ENCODE measurements around the gene ZNF518B.

ZNF518B gene

GRCh38 chr4:10496200-10496599, 39.0 kb upstream of the ZNF518B start:
- no peak for DNase-seq (ENCODE audit: extremely low read depth, insufficient read length)
- no peak for TF ChIP-seq CTCF (IDR thresholded peaks at IDR 0.05; ENCODE audit: insufficient read depth, low read length, poor library complexity, severe bottlenecking)
- no peak overlapping the region for H3K4me3 ChIP-seq (replicated peaks; ENCODE audit: low read depth, low read length)
- no peaks in the 10 kb centered on the region for H3K27me3 ChIP-seq (replicated peaks; ENCODE audit: control insufficient read depth, insufficient read depth, low read length)
- H3K36me3 ChIP-seq (ENCODE audit: control insufficient read depth, insufficient read depth, low read length), result no peaks in the 10 kb centered on the region

GRCh38 chr4:10495651-10496050, 38.4 kb upstream of the ZNF518B start:
- no peak for TF ChIP-seq CTCF (IDR thresholded peaks at IDR 0.05; ENCODE audit: insufficient read depth, low read length, poor library complexity, severe bottlenecking)
- H3K36me3 ChIP-seq (ENCODE audit: control insufficient read depth, insufficient read depth, low read length), result no peaks in the 10 kb centered on the region
- no peak overlapping the region for H3K4me3 ChIP-seq (replicated peaks; ENCODE audit: low read depth, low read length)
- DNase-seq (ENCODE audit: extremely low read depth, insufficient read length), result no peak
- no peaks in the 10 kb centered on the region for H3K27me3 ChIP-seq (replicated peaks; ENCODE audit: control insufficient read depth, insufficient read depth, low read length)

GRCh38 chr4:10492464-10492863, 35.2 kb upstream of the ZNF518B start:
- no peak for TF ChIP-seq CTCF (IDR thresholded peaks at IDR 0.05; ENCODE audit: insufficient read depth, low read length, poor library complexity, severe bottlenecking)
- no peaks in the 10 kb centered on the region for H3K36me3 ChIP-seq (ENCODE audit: control insufficient read depth, insufficient read depth, low read length)
- no peak overlapping the region for H3K4me3 ChIP-seq (replicated peaks; ENCODE audit: low read depth, low read length)
- no peak for DNase-seq (ENCODE audit: extremely low read depth, insufficient read length)
- H3K27me3 ChIP-seq (replicated peaks; ENCODE audit: control insufficient read depth, insufficient read depth, low read length), result no peaks in the 10 kb centered on the region; the same call in 1 of the 2 replicates

GRCh38 chr4:10491401-10491800, 34.2 kb upstream of the ZNF518B start:
- TF ChIP-seq CTCF (IDR thresholded peaks at IDR 0.05; ENCODE audit: insufficient read depth, low read length, poor library complexity, severe bottlenecking), result no peak
- no peaks in the 10 kb centered on the region for H3K36me3 ChIP-seq (ENCODE audit: control insufficient read depth, insufficient read depth, low read length)
- H3K27me3 ChIP-seq (replicated peaks; ENCODE audit: control insufficient read depth, insufficient read depth, low read length), result no peaks in the 10 kb centered on the region; the same call in 1 of the 2 replicates
- no peak for DNase-seq (ENCODE audit: extremely low read depth, insufficient read length)
- no peak overlapping the region for H3K4me3 ChIP-seq (replicated peaks; ENCODE audit: low read depth, low read length)

GRCh38 chr4:10490996-10491395, 33.8 kb upstream of the ZNF518B start:
- Histone ChIP-seq H3K27me3 (replicated peaks; ENCODE audit: control insufficient read depth, insufficient read depth, low read length) (no peaks in the 10 kb centered on the region; the same call in 1 of the 2 replicates), H3K36me3 (ENCODE audit: control insufficient read depth, insufficient read depth, low read length) (no peaks in the 10 kb centered on the region), H3K4me3 (replicated peaks; ENCODE audit: low read depth, low read length) (no peak overlapping the region)
- no peak for DNase-seq (ENCODE audit: extremely low read depth, insufficient read length)
- no peak for TF ChIP-seq CTCF (IDR thresholded peaks at IDR 0.05; ENCODE audit: insufficient read depth, low read length, poor library complexity, severe bottlenecking)

GRCh38 chr4:10482913-10483312, 25.7 kb upstream of the ZNF518B start:
- DNase-seq (ENCODE audit: extremely low read depth, insufficient read length), result no peak
- H3K36me3 ChIP-seq (ENCODE audit: control insufficient read depth, insufficient read depth, low read length), result no peaks in the 10 kb centered on the region
- no peak overlapping the region for H3K4me3 ChIP-seq (replicated peaks; ENCODE audit: low read depth, low read length)
- no peaks in the 10 kb centered on the region; the same call in 1 of the 2 replicates for H3K27me3 ChIP-seq (replicated peaks; ENCODE audit: control insufficient read depth, insufficient read depth, low read length)
- TF ChIP-seq CTCF (IDR thresholded peaks at IDR 0.05; ENCODE audit: insufficient read depth, low read length, poor library complexity, severe bottlenecking), result no peak
